ENCODE data around the gene HSPA9. TPM values are rescaled to one million over a fixed set of nuclear protein-coding genes. Genes with fewer than 3 reads are reported as not detected.

The HSPA9 gene
- total and polyA plus RNA-seq, 2 of the 13 experiments (the other 11 are each of a cell fraction or from before 2014, with no cell fraction given) = 165 to 478 TPM

- TF ChIP-seq ZMAT3 (CRISPR knock-in tag; conservative IDR thresholded peaks at IDR 0.05) (no peak), TBX2 (CRISPR knock-in tag; IDR thresholded peaks at IDR 0.05; ENCODE audit: borderline replicate concordance) (no peak), CBFB (CRISPR knock-in tag; IDR thresholded peaks at IDR 0.05) (no peak), CCDC6 (CRISPR knock-in tag; IDR thresholded peaks at IDR 0.05) (no peak), UBTF (CRISPR knock-in tag; IDR thresholded peaks at IDR 0.05) (no peak), ARNT (IDR thresholded peaks at IDR 0.05) (no peak), NR2F1 (CRISPR knock-in tag; IDR thresholded peaks at IDR 0.05) (0 out of 4 replicates have a peak, but pooled peaks of 1 of the 2 experiments have one; percentile 18), ASH2L (IDR thresholded peaks at IDR 0.05; ENCODE audit: insufficient read length, low read depth, low read length) (peak; percentile 52), SNRNP70 (IDR thresholded peaks at IDR 0.05; ENCODE audit: low read depth, low read length) (no peak), SKI (IDR thresholded peaks at IDR 0.05; ENCODE audit: partially characterized antibody) (no peak), MAF1 (CRISPR knock-in tag; IDR thresholded peaks at IDR 0.05; ENCODE audit: borderline replicate concordance) (0 out of 2 replicates have a peak, but pooled peaks have one; percentile 11), MTA1 (CRISPR knock-in tag; IDR thresholded peaks at IDR 0.05; ENCODE audit: borderline replicate concordance) (no peak), GFI1 (CRISPR knock-in tag; IDR thresholded peaks at IDR 0.05; ENCODE audit: borderline replicate concordance) (no peak), ONECUT2 (CRISPR knock-in tag; IDR thresholded peaks at IDR 0.05) (no peak), CEBPZ (IDR thresholded peaks at IDR 0.05; ENCODE audit: low read length) (no peak), ZHX1 (CRISPR knock-in tag; IDR thresholded peaks at IDR 0.05; ENCODE audit: low read depth) (0 out of 2 replicates have a peak, but pooled peaks have one; percentile 15), HNF4A (CRISPR knock-in tag; IDR thresholded peaks at IDR 0.05) (0 out of 2 replicates have a peak, but pooled peaks have one; percentile 28), CCAR2 (optimal IDR thresholded peaks at IDR 0.05; ENCODE audit: low read depth, low read length) (no peak), MEIS1 (CRISPR knock-in tag; IDR thresholded peaks at IDR 0.05; ENCODE audit: borderline replicate concordance) (no peak), ZNF678 (CRISPR knock-in tag; IDR thresholded peaks at IDR 0.05) (peak; percentile 62; the same call in 1 of the 2 replicates), CAMTA2 (CRISPR knock-in tag; IDR thresholded peaks at IDR 0.05; ENCODE audit: borderline replicate concordance) (no peak), ZNF616 (CRISPR knock-in tag; IDR thresholded peaks at IDR 0.05; ENCODE audit: low read depth) (no peak), ZNF441 (CRISPR knock-in tag; IDR thresholded peaks at IDR 0.05; ENCODE audit: borderline replicate concordance) (0 out of 2 replicates have a peak, but pooled peaks have one; percentile 6)
Measured at GRCh38 chr5:138543730-138544104, 31.5 kb downstream of the HSPA9 start (continued).
